ENCODE data around the gene ERGIC1.

DNA sequence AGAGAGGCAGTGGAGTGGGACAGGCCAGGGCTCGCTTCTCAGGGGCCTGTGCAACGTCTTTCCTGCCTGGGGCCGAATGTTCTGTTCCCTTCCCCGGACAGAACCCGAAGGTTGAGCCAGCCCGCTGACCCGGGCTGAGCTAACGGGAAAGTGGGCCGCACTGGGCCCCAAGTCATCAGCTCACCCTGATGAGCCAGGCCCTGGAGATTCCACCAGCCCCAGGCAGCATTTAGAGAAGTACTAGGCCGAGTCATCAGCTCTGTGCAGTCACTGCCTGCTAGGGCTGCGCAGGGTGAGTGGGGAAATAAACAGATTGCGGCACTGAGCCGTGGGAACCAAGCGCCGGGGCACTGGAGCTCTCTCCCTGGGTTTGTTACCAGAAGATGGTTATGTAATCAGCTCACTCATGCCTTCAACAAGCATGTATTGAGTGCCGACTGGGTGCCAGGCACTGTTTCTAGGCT, 33.9 kb upstream of the ERGIC1 start:
- TF ChIP-seq, protein P1, sequence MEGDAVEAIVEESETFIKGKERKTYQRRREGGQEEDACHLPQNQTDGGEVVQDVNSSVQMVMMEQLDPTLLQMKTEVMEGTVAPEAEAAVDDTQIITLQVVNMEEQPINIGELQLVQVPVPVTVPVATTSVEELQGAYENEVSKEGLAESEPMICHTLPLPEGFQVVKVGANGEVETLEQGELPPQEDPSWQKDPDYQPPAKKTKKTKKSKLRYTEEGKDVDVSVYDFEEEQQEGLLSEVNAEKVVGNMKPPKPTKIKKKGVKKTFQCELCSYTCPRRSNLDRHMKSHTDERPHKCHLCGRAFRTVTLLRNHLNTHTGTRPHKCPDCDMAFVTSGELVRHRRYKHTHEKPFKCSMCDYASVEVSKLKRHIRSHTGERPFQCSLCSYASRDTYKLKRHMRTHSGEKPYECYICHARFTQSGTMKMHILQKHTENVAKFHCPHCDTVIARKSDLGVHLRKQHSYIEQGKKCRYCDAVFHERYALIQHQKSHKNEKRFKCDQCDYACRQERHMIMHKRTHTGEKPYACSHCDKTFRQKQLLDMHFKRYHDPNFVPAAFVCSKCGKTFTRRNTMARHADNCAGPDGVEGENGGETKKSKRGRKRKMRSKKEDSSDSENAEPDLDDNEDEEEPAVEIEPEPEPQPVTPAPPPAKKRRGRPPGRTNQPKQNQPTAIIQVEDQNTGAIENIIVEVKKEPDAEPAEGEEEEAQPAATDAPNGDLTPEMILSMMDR (IDR thresholded peaks at IDR 0.05) = no peak
- TF ChIP-seq POLR2A (IDR thresholded peaks at IDR 0.05) = no peak

Measured in adrenal gland (tissue), 5 donors.